Measurements from ENCODE around the gene SLC22A14. TPM values are rescaled to one million over a fixed set of nuclear protein-coding genes. Genes with fewer than 3 reads are reported as not detected.

The SLC22A14 gene
- total RNA-seq, 2 donors from 2014 or later = 0.41 TPM; not detected in 1

DNA sequence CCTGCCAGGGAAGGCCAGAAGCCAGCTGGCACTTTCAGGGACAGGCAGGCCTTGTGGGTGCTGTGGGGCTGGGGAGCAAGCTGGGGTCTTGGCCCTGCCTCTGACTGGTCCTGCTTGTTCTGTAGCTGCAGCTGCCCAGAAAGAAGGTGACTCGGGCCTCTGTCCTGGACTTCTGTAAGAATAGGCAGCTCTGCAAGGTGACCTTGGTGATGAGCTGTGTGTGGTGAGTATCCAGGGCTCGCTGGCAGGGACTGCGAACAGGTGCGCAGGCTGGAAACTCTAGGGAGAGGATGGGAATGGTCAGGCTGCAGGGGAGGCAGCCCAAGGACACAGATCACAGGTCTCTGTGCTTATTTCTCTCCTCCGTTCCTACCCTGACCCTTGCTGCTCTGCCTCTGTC, 31.2 kb downstream of the SLC22A14 start:
- ATAC-seq (ENCODE audit: insufficient number of reproducible peaks, low FRiP score, low read depth) (no peak), DNase-seq (ENCODE audit: low spot score) (no peak)
- TF ChIP-seq, protein P1, sequence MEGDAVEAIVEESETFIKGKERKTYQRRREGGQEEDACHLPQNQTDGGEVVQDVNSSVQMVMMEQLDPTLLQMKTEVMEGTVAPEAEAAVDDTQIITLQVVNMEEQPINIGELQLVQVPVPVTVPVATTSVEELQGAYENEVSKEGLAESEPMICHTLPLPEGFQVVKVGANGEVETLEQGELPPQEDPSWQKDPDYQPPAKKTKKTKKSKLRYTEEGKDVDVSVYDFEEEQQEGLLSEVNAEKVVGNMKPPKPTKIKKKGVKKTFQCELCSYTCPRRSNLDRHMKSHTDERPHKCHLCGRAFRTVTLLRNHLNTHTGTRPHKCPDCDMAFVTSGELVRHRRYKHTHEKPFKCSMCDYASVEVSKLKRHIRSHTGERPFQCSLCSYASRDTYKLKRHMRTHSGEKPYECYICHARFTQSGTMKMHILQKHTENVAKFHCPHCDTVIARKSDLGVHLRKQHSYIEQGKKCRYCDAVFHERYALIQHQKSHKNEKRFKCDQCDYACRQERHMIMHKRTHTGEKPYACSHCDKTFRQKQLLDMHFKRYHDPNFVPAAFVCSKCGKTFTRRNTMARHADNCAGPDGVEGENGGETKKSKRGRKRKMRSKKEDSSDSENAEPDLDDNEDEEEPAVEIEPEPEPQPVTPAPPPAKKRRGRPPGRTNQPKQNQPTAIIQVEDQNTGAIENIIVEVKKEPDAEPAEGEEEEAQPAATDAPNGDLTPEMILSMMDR (IDR thresholded peaks at IDR 0.05) = no peak
- Histone ChIP-seq H3K36me3 (no peaks in the 10 kb centered on the region), H3K4me1 (ENCODE audit: control insufficient read depth in 1 of 2, low read depth in 2 of 2) (no peaks in the 10 kb centered on the region), H3K9me3 (no peaks in the 10 kb centered on the region), H3K27me3 (replicated peaks; ENCODE audit: insufficient read depth) (no peaks in the 10 kb centered on the region), H3K27ac (no peak overlapping the region), H3K4me3 (no peak overlapping the region)

DNA sequence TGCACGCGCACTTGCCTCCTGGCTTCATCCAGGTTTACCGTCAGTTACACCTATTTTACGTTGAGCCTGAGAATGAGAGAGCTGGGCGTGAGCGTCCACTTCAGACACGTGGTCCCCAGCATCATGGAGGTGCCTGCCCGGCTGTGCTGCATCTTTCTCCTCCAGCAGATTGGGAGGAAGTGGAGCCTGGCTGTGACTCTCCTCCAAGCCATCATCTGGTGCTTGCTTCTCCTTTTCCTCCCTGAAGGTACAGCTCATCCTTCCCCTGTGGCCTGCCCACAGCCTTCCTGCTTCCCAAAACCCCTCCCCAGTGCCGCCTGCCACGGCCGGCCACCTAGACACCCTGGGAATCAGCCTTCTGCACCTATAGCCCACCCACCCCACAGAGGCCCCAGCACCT, 31.6 kb downstream of the SLC22A14 start:
- no peak for DNase-seq (ENCODE audit: low spot score)
- Histone ChIP-seq H3K9me3 (no peaks in the 10 kb centered on the region), H3K4me1 (ENCODE audit: control insufficient read depth in 1 of 2, low read depth in 2 of 2) (no peaks in the 10 kb centered on the region), H3K4me3 (no peak overlapping the region), H3K27ac (no peak overlapping the region), H3K36me3 (no peaks in the 10 kb centered on the region), H3K27me3 (replicated peaks; ENCODE audit: insufficient read depth) (no peaks in the 10 kb centered on the region)
- TF ChIP-seq, protein P1 (IDR thresholded peaks at IDR 0.05) = no peak
- no peak for ATAC-seq (ENCODE audit: insufficient number of reproducible peaks, low FRiP score, low read depth)

DNA sequence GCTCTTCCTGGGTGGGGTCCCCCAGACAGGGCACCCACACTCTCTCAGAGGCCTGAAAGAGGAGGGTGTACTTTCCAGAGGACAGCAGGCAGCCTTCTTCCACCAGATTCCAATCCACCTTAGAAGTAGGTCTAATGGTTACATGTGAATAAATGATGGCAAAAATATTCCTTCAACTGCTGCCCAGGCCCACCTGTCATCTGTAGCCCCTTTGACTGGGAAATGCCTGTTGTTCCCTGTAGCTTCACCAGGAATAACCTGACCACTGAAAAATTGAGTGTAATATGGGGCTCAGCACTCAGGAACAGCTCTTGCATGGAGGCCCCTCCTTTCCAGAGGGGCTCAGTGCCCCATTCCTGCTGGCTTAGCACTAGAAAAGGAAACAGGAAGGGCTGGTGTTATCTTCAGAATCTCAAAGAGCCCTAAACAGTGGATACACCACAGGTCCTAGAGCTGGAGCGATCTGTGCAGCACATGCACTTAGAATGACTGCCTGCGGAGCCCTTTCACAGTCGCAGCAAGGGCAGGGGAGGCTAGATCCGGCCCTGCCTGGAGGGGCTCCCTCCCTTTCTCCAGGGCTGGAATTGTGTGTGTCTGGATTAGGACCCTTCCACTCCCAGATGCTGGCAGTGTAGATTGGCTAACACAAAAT, 32.1 kb downstream of the SLC22A14 start:
- DNase-seq (ENCODE audit: low spot score) = no peak
- no peaks in the 10 kb centered on the region for H3K36me3 ChIP-seq
- ATAC-seq (ENCODE audit: insufficient number of reproducible peaks, low FRiP score, low read depth) = no peak
- TF ChIP-seq, protein P1 (IDR thresholded peaks at IDR 0.05) = no peak
- no peaks in the 10 kb centered on the region for H3K9me3 ChIP-seq
- H3K27ac ChIP-seq = no peak overlapping the region
- H3K27me3 ChIP-seq (replicated peaks; ENCODE audit: insufficient read depth) = no peaks in the 10 kb centered on the region
- H3K4me1 ChIP-seq (ENCODE audit: control insufficient read depth in 1 of 2, low read depth in 2 of 2) = no peaks in the 10 kb centered on the region
- no peak overlapping the region for H3K4me3 ChIP-seq

DNA sequence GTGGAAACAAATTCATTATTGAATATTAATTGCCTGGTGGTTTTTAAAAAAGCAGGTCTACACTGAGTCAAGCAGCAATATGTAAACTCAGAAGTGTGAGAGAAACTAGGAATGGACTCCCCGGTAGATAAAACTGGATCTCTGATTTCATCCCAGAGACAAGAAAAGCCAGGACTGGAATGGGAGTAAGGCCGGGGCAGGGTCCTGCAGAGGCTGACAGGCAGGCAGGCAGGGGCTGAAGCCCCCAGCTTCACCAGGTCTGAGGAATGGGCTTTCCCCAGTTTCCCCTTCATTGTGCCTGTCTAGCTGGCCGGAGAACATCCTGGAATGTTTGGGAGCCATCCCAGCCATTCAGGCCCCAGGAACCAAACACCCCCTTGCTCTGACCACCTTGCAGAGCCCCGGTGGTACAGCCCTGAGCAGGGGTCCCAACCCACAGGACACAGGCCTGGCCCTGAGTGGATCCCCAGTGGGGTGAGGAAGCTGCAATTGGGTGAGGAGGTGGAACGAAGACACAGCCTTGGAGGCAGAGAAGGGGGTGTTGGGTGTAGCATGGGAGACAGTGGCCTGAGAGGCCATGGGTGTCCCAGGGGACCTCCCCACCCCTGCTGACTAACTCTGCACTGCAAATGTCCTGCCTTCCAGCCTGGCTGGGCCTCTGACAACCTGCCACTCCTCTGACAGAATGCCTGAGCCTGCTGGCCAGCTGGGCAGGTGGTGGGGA, 32.8 kb downstream of the SLC22A14 start:
- no peak overlapping the region for H3K27ac ChIP-seq

More for the DNA sequence above, 32.8 kb downstream of the SLC22A14 start:
- DNase-seq (ENCODE audit: low spot score) (no peak), ATAC-seq (ENCODE audit: insufficient number of reproducible peaks, low FRiP score, low read depth) (no peak)
- no peak overlapping the region for H3K4me3 ChIP-seq
- H3K36me3 ChIP-seq = no peaks in the 10 kb centered on the region
- TF ChIP-seq, protein P1 (IDR thresholded peaks at IDR 0.05) = no peak
- H3K4me1 ChIP-seq (ENCODE audit: control insufficient read depth in 1 of 2, low read depth in 2 of 2) = no peaks in the 10 kb centered on the region
- no peaks in the 10 kb centered on the region for H3K27me3 ChIP-seq (replicated peaks; ENCODE audit: insufficient read depth)
- no peaks in the 10 kb centered on the region for H3K9me3 ChIP-seq

Measured in thoracic aorta (tissue), 2 donors.